ENCODE data around the gene ICOSLG.
"Not testable (repeated sequence)": the region's sequence is repeated elsewhere in the genome, so short reads cannot be mapped to it uniquely, and the experiment has no call there.

DNA sequence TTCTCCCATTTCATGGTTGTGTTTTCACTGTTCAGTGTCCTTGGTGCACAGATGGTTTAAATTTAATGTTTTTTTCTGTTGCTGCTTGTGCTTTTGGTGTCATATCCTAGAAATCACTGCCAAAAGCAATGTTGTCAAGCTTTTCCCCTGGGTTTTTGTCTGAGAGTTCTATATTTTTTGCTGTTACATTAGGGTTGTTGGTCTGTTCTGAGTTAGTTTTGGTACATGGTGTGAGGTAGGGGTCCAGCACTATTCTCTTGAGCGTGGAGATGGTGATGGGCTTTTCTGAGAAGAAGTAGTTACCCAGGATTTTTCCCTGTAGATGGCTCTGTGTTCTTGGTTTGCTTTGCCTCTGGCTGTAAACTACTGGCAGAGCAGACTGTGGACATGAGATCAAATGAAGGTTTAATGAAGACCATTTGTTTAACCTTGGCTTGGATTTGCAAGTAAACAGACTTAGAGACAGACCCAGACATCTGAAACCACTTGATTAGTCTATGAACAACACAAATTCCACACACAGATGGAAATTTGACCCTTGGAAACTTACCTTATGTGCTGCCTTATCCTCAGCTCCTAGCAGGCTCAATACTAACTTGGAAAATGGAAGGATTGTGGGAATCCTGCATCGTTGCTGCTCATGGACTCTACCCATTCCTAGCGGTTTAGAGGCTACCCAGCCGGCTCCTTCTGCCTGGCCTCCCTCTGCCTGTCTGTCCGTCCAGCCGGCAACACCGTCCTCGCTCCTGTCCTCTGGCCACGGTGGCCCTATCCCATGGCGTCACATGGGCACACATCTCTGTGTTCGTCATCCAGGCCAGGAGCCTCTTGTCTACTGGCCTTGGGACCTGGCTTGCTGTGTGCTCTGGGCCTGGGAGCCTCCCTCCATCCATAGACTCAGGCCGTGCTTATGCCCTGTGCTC lies 50.1 kb downstream of the ICOSLG start:
- TF ChIP-seq ZFP30 (CRISPR knock-in tag; IDR thresholded peaks at IDR 0.05); OSR1 (CRISPR knock-in tag; IDR thresholded peaks at IDR 0.05); ZFP3 (CRISPR knock-in tag; IDR thresholded peaks at IDR 0.05); PPARA (CRISPR knock-in tag; IDR thresholded peaks at IDR 0.05; ENCODE audit: borderline replicate concordance); ZC3H10 (CRISPR knock-in tag; IDR thresholded peaks at IDR 0.05); ARNTL (CRISPR knock-in tag; IDR thresholded peaks at IDR 0.05; ENCODE audit: borderline replicate concordance, low read depth); ESRRG (CRISPR knock-in tag; IDR thresholded peaks at IDR 0.05); ZNF565 (CRISPR knock-in tag; conservative IDR thresholded peaks at IDR 0.05; ENCODE audit: low read depth); ZNF8 (CRISPR knock-in tag; IDR thresholded peaks at IDR 0.05): not testable (repeated sequence)
- TF ChIP-seq, protein P1, sequence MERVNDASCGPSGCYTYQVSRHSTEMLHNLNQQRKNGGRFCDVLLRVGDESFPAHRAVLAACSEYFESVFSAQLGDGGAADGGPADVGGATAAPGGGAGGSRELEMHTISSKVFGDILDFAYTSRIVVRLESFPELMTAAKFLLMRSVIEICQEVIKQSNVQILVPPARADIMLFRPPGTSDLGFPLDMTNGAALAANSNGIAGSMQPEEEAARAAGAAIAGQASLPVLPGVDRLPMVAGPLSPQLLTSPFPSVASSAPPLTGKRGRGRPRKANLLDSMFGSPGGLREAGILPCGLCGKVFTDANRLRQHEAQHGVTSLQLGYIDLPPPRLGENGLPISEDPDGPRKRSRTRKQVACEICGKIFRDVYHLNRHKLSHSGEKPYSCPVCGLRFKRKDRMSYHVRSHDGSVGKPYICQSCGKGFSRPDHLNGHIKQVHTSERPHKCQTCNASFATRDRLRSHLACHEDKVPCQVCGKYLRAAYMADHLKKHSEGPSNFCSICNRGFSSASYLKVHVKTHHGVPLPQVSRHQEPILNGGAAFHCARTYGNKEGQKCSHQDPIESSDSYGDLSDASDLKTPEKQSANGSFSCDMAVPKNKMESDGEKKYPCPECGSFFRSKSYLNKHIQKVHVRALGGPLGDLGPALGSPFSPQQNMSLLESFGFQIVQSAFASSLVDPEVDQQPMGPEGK (CRISPR knock-in tag; IDR thresholded peaks at IDR 0.05; ENCODE audit: borderline replicate concordance): not testable (repeated sequence)
- TF ChIP-seq, protein P2, sequence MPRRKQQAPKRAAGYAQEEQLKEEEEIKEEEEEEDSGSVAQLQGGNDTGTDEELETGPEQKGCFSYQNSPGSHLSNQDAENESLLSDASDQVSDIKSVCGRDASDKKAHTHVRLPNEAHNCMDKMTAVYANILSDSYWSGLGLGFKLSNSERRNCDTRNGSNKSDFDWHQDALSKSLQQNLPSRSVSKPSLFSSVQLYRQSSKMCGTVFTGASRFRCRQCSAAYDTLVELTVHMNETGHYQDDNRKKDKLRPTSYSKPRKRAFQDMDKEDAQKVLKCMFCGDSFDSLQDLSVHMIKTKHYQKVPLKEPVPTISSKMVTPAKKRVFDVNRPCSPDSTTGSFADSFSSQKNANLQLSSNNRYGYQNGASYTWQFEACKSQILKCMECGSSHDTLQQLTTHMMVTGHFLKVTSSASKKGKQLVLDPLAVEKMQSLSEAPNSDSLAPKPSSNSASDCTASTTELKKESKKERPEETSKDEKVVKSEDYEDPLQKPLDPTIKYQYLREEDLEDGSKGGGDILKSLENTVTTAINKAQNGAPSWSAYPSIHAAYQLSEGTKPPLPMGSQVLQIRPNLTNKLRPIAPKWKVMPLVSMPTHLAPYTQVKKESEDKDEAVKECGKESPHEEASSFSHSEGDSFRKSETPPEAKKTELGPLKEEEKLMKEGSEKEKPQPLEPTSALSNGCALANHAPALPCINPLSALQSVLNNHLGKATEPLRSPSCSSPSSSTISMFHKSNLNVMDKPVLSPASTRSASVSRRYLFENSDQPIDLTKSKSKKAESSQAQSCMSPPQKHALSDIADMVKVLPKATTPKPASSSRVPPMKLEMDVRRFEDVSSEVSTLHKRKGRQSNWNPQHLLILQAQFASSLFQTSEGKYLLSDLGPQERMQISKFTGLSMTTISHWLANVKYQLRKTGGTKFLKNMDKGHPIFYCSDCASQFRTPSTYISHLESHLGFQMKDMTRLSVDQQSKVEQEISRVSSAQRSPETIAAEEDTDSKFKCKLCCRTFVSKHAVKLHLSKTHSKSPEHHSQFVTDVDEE (CRISPR knock-in tag; IDR thresholded peaks at IDR 0.05): not testable (repeated sequence)
- TF ChIP-seq, protein P3, sequence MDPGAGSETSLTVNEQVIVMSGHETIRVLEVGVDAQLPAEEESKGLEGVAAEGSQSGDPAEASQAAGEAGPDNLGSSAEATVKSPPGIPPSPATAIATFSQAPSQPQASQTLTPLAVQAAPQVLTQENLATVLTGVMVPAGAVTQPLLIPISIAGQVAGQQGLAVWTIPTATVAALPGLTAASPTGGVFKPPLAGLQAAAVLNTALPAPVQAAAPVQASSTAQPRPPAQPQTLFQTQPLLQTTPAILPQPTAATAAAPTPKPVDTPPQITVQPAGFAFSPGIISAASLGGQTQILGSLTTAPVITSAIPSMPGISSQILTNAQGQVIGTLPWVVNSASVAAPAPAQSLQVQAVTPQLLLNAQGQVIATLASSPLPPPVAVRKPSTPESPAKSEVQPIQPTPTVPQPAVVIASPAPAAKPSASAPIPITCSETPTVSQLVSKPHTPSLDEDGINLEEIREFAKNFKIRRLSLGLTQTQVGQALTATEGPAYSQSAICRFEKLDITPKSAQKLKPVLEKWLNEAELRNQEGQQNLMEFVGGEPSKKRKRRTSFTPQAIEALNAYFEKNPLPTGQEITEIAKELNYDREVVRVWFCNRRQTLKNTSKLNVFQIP (CRISPR knock-in tag; IDR thresholded peaks at IDR 0.05; ENCODE audit: borderline replicate concordance, low read depth): not testable (repeated sequence)
